GM10847 (cell line): ENCODE results near the gene GPR63.

Experiments
- POLR2A ChIP-seq: IDR thresholded peaks from 2 replicates; pipeline ENCODE4 v1.6.1; 2011; ENCODE audit not compliant: insufficient read length; ENCODE audit errors: extremely low read depth

GPR63 gene

DNA sequence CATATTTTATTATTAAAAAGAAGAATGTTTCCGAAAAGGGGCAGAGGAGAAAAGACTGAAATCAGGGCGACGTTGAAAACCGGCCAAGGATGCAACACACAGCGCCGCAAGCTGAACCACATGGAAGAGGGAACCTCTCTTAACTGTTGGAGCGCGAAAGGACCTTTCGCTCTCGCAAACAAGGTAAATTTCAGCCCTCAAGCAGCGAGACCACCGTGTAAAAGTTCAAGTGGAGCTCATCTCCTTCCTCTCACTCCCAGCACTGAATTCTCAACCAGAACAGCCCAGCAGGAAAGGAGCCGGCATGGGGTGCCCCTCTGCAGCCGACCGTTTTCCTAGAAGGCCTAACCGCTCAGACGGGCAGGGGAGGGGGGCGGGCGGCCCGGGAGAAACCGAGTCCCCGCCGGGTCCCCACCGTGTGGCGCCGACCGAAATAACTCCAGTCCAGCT lies 621 bp downstream of the GPR63 start:
- no peak for TF ChIP-seq POLR2A

DNA sequence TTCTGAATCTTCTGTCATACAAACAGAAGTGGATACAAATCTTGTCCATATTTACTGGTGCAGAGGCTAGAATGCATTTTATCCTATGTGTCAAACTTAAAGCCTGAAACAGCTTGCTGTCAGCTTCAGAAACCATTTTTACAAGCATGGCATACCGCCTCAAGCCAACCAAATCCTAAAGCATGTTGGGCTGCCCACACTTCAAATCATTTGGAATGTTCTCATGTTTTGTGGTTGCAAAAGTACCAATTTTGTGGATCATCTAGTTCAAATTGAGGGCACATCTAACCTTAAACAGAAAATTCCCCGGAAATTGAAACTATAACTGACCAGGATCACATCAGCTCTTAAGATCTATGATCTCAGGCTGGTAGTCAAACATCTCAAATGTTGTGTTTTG lies 3.2 kb downstream of the GPR63 start:
- TF ChIP-seq POLR2A: no peak

GRCh38 chr6:96832780-96833179 lies 4.5 kb downstream of the GPR63 start:
- no peak for TF ChIP-seq POLR2A

DNA sequence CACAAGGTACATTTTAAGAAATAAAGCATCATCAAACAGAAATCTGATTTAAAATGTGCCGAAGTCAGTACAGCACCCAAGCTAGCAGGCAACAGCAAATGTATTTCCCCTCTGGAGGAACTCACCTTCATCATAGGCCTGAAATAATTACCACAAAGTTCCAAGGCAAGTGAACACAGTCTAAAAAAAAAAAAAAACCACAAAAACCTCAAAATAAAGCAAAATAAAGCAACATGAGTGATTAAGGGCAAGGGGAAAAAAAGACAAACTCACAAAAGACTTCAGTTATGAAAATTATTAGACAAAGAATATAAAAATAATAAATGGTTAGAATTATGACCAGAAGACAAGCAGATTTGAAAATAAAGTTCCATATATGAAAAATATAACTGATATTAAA lies 10.4 kb downstream of the GPR63 start:
- TF ChIP-seq POLR2A: no peak

DNA sequence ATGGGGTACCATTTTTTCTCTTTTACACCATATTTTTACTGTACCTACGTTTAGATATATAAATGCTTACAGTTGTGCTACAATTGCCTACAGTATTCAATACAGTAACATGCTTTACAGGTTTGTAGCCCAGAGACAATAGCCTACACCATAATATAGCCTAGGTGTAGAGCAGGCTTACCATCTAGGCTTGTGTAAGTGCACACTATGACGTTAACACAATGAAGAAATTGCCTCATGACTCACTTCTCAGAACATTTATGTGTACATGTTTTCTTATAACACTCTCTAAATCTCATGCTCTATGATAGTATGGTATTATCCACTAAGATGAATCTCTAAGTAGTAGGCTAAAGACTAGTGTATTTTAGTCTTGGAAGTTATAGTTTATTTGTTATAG lies 13.5 kb downstream of the GPR63 start:
- no peak for TF ChIP-seq POLR2A

GRCh38 chr6:96821034-96821433 lies 16.2 kb downstream of the GPR63 start:
- no peak for TF ChIP-seq POLR2A

DNA sequence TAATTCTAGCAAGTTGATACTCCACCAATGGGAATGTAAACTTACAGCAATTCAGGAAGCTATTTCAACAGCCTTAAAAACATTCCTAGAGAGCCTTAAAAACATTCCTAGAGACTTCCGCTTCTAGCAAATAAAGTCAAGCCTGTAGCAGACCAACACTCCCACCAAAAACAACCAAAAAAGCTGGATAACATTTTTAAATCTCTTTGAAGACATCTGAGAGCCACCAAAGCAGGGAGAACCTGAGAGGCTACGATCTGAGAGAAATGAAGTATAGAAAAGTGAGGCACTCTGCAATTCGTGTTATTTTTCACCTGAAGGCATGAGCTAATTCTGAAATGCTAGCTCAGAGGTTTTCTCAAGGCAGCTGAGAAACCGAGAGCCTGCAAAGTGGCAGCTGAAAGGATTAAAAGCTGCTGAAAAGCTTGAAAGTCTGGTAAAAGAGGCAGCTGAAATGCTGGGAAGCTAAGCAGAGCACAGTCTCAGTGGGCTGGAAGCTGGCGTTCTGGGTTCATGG lies 20.9 kb downstream of the GPR63 start:
- TF ChIP-seq POLR2A: no peak

- TF ChIP-seq POLR2A: no peak
These were observed 22.7 kb downstream of the GPR63 start for GRCh38 chr6:96814625-96815024.

- TF ChIP-seq POLR2A: no peak
These were observed 25.1 kb downstream of the GPR63 start for GRCh38 chr6:96812077-96812703.

DNA sequence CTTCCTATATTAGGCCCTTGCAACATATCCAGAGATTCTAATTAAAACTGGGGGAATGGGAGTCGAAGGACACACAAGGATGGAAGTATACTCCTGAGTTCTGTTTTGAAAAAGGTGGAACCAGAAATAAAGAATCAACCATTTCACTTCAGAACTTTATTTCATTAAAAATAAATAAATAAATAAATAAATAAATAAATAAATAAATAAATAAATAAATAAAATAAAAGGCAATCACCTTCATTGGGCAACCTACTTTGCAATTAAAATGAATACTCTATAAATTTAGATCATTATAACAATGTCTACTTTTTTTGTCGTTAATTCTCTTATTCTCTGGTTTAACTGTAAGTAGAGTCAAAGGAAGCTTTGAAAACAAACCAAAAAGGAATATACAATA lies 25.6 kb downstream of the GPR63 start:
- TF ChIP-seq POLR2A: no peak

GRCh38 chr6:96811136-96811535 lies 26.1 kb downstream of the GPR63 start:
- no peak for TF ChIP-seq POLR2A

DNA sequence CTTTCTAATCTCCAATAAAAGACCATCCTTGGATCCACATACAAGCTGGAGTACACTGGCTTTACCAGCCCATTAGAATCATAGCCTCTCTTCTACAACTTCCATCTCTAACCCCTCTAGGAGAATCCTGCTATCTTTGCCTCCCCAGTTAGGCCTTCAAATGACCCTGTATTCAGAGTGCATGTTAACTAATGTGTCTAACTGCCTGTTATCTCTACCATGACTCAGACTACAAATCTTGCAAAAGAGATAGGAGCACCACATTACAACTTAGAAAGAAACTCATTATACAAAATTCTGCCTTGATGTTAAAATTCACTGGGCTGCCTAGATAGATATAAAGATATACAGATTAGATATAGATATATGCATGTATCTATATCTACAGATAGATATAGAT lies 28.2 kb downstream of the GPR63 start:
- no peak for TF ChIP-seq POLR2A

DNA sequence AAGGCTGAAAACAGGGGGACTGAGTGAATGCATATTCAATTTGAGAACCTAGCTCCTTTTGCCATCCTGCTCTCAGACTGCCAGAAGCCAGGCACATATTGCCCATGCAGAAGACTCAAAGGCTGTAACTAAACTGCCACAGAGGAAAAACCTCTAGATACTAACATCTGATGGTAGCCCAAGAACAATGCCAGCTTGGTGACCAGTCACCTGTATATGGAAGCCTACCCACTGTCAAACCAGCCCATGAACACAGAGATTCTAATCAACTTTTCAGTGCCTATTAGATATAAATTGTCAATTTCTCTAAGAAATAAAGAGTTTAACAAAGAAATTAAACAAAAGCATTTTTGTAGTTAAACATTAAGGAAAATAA lies 34.2 kb downstream of the GPR63 start:
- TF ChIP-seq POLR2A: no peak

DNA sequence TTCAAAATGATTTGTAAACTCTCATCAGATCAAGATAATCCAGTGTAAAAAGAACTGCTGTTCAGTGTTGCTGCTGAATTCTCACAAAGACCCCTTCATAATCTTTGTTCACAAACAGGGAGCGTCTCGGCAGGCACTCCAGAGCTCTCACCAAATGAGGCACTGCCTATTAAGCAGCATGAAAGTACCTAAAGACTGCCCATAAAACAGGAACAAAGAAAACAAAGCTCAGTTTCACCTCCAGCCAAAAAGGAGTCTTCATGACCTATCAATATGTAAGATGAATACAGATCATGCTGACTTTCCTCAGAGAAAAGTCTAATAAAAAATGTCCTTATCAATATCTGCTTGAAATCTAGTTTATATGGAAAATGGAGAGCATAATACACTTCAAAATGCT lies 41.8 kb downstream of the GPR63 start:
- TF ChIP-seq POLR2A: no peak

DNA sequence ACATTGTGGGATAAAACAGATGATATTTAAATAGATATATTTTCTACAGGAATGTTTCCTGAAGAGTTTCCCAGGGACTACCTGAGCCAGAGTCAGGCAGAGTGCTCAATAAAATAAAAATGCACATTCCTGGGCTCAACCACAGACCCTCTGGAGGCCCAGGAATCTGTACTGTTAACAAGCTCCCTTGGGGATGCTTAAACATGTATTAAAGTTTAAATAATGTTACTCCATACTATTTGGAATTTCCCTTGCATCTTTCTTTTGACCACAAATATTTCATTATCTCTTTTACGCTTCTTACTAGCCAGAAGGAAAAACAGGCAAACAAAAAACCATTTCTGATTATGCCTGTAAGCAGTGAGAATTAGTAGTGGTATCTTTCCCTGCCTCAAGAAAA lies 42.3 kb downstream of the GPR63 start:
- TF ChIP-seq POLR2A: no peak

- no peak for TF ChIP-seq POLR2A
These were observed 44.6 kb downstream of the GPR63 start for GRCh38 chr6:96792561-96793190.

GRCh38 chr6:96789871-96790270 lies 47.4 kb downstream of the GPR63 start:
- TF ChIP-seq POLR2A: no peak
